Stimulated activated CD4-positive, alpha-beta T cell treated with anti-CD3 and anti-CD28 coated beads, TNF-alpha, amount 100 ng/mL, for 48 hours (primary cell): ENCODE measurements around the gene RNF14.

Experiments used
- DNase-seq, 3 donors: peaks; one replicate each; pipeline ENCODE4 v3.0.0-alpha.2; 2020; ENCODE audit warnings: low read depth in 3 of 3

RNF14 gene

GRCh38 chr5:141968914-141969608 lies at the start of gene RNF14:
Gene RNF14, plus strand, starts transcription at chr5:141969105. Its CDS starts 4,484 bp downstream, at chr5:141973589.
- DNase-seq = peak; percentile 88 to 93 (median 91)

- DNase-seq = no peak
Observed at GRCh38 chr5:141919218-141920119, 49.4 kb upstream of the RNF14 start.

- DNase-seq = no peak
Observed at GRCh38 chr5:141920771-141921170, 48.1 kb upstream of the RNF14 start.

- peak in 1 of 3 donors; percentile 10 for DNase-seq
Observed at GRCh38 chr5:141922827-141923447, 46.0 kb upstream of the RNF14 start.

- peak; percentile 86 to 95 (median 92) for DNase-seq
Observed at GRCh38 chr5:141923448-141924313, 45.2 kb upstream of the RNF14 start, which contains the start of gene DELE1. Gene DELE1, plus strand, starts transcription at chr5:141923871. Its CDS starts 71 bp downstream, at chr5:141923942.

GRCh38 chr5:141926434-141926833 lies 42.5 kb upstream of the RNF14 start:
- no peak for DNase-seq

GRCh38 chr5:141928051-141928450 lies 40.9 kb upstream of the RNF14 start:
- DNase-seq = no peak

- DNase-seq = no peak
Observed at GRCh38 chr5:141929398-141930058, 39.4 kb upstream of the RNF14 start.

GRCh38 chr5:141931694-141932093 lies 37.2 kb upstream of the RNF14 start:
- no peak for DNase-seq

GRCh38 chr5:141933151-141933550 lies 35.8 kb upstream of the RNF14 start:
- DNase-seq = no peak

GRCh38 chr5:141934099-141934844 lies 34.6 kb upstream of the RNF14 start:
- DNase-seq = no peak

GRCh38 chr5:141935538-141935937 lies 33.4 kb upstream of the RNF14 start:
- no peak for DNase-seq

GRCh38 chr5:141940695-141941271 lies 28.1 kb upstream of the RNF14 start:
- no peak for DNase-seq

- DNase-seq = no peak
Observed at GRCh38 chr5:141941307-141941706, 27.6 kb upstream of the RNF14 start.

GRCh38 chr5:141941779-141942178 lies 27.1 kb upstream of the RNF14 start:
- no peak for DNase-seq

- no peak for DNase-seq
Observed at GRCh38 chr5:141942185-141942857, 26.6 kb upstream of the RNF14 start.

- DNase-seq = no peak
Observed at GRCh38 chr5:141944076-141944475, 24.8 kb upstream of the RNF14 start.

- no peak for DNase-seq
Observed at GRCh38 chr5:141945511-141946051, 23.3 kb upstream of the RNF14 start.

- no peak for DNase-seq
Observed at GRCh38 chr5:141947316-141947715, 21.6 kb upstream of the RNF14 start.
